HG02938 (cell line): ENCODE data around the gene PTAR1.

Source experiments
- ATAC-seq: cut with Tn5 transposase; IDR thresholded peaks from one replicate; pipeline ENCODE4 v1.9.1; 2021; ENCODE audit warnings: mild to moderate bottlenecking, moderate library complexity; ENCODE audit not compliant: unreplicated experiment

PTAR1 gene

DNA sequence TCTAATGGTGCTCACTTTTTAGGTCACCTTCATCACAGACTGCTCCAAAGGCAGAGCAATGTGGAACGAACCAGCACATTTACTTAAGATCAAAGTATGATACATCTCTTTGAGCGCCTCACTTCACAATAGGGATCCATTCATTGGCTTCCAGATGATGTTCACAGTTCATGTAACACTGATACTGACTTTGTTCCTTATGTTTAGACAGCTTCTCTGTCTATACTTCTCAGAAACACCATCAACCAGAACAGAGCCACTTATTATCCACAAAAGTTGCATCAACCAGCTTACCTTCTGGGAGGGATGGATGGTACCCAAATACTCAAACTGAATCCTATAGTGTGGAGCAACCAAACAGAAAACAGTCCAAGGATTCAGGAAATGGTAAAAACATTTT is 4.6 kb downstream of the PTAR1 start:
- ATAC-seq, result no peak

DNA sequence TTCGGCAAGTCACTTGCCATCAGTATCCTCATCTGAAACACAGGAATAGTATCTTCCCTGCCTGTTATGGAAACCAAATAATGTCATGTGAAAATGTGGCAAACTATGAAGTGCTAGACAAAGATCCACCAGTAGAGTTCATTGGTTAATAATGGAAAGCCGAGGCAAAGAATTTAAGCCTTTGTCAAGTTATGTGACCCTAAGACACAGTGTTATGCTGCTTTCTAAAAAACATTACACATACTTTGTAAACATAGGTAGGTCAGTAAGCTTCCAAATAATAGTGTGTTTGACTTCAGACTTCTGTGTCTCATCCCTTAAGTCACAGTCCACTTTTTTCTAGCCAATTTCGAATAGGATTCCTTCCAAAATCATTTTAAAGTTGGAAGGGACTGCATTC is 6.0 kb downstream of the PTAR1 start:
- ATAC-seq, result no peak

DNA sequence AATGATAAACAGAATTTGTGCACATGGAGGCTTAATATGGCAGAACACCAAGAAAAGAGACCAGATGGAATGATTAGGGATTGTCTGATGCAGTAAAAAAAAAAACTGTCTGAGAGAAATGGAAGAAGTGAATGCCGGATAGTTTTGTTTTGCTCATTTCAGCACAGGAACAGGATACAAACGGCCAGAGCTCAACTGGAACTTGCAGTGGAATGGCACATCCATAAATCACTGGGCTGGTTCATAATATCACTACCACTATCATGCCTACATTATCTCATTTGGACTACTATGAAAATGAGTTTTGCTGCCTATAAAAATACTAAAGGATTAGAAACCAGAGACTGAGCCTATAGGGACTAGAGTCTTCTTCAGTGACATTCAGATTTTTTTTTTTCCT is 9.7 kb downstream of the PTAR1 start:
- no peak for ATAC-seq

DNA sequence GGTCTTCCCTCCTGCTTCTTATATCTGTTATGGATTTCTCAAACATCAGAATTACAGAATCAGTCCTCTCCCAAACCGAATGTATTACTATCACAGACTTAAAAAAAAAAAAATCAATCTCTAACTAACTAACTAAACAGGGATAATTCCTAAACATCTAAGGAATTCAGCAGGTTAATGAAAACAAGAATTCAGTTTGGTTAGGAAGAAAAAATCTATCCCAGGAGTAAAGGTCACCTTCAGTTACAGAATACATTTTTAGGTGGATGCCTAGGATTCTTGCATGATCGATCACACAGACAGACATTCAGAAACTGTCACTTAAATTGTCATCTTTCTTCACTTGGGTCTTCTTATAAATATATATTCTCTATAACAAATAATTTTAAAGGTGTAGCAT is 11.5 kb downstream of the PTAR1 start:
- ATAC-seq, result no peak

DNA sequence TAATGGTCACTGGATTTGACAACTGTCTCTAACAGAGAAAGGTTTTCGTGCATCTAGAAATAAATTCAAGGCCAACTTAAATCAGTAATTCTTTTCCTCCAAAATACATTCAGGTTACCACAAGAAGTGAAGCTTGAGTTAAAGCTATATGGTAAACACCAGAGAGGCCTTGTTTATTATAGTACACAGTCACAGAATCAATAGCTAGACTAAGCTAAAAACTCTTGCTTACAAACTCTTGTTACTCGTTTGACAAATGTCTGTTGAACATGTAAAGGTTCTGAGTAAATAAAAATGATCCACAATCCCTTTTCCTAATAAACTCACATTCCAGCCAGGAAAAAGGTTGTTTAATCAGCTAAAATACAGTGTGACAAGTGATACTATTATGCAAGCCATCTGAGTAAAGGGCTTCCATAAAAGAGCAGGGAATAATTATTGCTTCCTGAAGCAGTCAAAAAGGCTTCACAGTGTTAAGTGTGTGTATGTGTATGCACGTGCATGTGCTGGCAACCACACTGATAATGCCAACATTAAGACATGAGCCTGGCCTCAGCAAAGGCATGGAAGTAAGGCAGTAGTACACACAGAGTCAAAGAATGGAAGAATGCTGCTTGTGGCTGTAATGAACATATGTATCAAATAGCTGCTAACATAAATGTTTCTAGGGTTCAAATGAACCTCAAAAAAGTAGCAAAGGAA is 12.8 kb downstream of the PTAR1 start:
- no peak for ATAC-seq

DNA sequence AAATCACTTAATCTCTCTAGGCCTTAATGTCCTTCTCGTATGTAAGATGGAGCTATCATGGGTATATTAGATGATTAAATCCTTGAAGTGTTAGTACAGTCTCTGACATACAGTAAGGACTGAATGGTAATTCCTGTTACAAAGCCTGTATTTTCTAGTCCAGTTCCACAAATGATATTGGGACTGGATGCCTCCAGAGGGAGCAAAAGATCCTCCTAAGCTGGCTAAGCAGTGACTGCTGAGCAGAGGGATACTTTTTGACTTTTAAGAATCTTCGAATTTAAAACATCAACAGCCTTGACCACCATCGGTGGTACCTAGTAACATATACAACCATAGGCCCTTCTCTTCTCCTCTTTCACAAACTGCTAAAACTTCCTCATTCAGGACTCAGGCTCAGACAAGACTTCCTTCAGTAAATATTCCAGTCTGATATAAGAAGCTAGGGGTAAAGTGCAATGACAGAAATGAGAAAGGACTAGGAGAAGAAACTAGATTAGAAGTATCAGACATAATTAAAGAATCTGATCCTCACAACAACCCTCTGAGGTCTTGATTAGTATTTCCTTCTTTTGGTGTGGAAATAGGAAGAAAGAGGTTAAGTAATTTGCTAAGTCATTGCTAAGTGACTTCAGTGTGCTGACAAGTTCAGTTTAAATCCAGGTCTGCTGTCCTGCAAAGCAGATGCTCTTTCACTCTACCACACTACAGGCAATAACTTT is 13.9 kb downstream of the PTAR1 start:
- ATAC-seq, result no peak

DNA sequence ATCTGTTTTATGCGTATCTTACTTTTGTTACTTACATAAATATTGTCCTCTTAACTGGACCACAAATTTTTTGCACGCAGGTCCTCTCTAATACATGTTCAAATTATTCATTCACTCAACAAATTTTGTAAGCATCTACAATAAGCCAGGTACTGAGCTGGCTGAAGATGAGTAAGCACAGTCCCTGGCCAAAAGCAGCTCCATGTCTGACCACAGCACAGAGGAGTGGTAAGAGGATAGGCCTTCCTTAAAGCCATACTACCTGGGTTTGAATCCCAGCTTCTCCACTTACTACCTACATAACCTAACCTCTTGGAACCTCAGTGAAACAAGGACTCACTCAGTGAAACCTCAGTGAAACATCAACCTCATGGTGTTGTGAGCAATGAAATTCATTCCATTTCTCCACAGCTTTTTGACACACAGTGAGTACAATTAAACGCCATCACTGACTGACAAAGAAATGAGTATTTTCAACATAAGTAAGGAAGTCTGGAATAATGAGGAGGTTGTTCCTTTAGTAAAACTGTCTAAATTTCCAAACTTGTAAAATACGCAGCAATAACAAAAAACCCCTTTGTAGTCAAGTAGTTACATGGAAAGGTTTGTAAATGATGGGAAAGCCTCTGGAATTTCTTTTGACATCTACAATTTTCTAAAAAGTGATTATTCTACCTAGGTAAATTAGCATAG is 15.0 kb downstream of the PTAR1 start:
- ATAC-seq, result no peak

DNA sequence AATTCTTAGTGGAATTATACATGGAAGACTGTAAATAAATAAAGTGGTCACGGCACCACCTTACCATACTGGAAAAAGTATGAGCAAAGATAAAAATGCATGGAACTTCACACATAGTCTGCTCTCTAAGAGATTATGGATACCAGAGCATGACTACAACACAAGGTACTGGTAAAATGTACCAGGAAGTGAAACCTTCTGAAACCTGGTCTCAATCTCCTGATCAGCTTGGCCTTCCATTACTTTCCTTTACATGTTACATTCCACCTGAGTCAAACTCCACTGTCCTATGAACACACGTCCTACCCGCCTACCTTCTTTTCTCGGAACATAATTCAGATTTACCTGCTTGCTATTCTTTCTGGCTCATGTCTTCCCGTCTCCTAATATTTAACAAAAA is 15.9 kb downstream of the PTAR1 start:
- ATAC-seq, result no peak

DNA sequence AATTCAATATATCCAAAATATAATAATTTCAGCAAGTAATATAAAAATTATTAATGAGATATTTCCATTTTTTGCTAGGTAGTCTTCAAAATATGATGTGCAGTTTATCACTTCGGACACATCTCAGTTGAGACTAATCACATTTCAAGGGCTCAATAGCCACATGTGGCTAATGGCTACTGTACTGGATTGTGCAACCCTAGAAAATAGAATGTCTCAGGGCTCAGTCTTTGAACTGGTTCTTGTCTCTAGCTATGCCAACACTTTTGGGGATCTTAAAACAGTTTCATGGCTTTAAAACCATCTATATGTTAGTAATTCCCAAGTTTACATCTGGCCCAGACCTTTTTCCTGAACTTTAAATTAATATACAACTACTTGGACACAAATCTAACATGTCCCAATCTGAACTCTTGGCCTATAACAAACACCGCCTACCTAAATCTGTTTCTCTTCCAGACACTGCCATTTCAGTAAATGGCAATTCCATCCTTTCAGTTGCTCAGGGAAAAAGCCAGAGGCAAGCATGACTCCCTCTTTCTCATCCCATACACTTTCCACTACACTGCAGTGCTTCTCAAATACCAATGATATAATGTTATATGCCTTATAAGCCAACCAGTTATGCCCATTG is 18.8 kb downstream of the PTAR1 start:
- ATAC-seq, result no peak

DNA sequence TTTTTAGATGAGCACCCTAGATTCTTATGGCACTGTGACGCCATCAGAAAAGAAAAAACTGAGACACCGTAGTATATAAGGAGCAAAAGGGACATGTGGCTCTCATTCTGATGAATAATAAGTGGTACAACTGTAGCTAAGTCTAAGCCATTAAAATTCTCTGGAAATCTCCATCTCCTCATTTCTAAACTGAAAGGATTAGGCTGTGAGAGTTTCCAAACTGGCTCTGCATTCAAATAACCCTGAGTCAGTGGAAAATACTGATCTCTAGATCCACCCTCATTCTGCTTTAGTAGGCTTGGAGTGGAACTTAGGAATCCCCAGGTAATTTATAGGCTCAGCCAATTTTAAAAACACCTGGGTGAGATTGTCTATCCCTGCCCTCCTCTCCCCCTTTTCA is 28.5 kb downstream of the PTAR1 start:
- no peak for ATAC-seq

DNA sequence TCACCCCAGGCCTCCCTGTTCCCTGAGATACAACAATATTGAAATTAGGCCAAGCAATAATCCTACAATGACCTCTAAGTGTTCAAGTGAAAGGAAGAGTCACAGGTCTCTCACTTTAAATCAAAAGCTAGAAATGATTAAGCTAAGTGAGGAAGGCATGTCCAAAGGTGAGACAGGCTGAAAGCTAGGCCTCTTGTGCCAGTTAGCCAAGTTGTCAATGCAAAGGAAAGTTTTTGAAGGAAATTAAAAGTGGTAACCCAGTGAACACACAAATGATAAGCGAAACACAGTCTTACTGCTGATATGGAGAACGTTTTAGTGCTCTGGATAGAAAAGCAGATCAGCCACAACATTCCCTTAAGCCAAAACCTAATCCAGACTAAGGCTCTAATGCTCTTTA is 39.8 kb downstream of the PTAR1 start:
- no peak for ATAC-seq

DNA sequence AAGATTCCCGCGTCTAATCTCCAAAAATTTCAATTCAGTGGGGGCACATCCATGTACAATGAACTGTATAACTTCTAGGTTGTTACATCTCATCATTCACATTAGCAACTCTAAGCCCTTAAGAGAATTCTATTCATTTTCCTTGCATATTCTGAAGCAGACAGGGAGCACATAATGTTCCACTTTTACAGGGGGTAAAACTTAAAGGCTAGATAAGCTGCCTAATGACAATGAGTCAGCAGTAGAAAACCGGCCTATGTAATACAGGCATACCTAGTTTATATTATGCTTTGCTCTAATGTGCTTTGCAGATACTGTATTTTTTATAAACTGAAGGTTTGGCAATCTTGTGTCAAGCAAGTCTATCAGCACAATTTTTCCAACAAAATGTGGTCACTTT is 40.4 kb downstream of the PTAR1 start:
- ATAC-seq, result no peak

DNA sequence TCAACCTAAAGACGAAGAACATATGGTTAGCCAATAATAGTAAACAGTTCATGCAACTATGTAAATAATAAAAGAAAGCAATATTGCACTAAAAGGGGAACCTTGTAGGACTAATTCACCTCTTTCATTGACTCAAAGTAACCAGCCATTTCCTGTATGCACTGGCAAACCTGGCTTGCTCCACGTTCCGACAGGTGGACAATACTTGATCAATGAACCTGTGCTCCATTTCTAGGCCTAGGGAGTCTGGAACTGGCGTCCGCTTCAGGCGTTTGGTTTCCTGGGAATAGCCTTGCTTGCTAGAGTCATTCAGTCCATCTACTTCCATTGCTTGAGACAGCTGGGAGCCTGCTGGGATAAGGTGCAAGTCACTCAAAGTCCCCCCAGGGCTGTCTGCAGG is 41.6 kb downstream of the PTAR1 start:
- no peak for ATAC-seq

DNA sequence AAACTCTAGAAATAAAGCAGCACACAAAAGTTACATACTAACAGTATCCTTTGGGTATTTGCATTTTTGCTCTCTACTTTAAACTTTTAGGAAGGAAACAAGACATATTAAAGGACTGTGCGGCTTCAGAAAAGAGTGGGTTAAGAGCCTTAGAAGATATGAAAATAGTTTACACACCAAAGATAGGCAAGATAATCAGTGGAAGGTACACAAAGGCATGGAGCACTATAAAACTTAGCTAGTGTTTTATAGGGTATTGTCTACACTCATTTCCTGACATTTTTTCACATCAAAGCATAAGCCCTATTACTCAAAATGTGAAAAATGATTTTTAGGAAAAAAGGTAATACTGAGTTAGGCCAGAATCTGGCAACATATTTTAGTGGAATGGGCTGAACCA is 44.0 kb downstream of the PTAR1 start:
- no peak for ATAC-seq

DNA sequence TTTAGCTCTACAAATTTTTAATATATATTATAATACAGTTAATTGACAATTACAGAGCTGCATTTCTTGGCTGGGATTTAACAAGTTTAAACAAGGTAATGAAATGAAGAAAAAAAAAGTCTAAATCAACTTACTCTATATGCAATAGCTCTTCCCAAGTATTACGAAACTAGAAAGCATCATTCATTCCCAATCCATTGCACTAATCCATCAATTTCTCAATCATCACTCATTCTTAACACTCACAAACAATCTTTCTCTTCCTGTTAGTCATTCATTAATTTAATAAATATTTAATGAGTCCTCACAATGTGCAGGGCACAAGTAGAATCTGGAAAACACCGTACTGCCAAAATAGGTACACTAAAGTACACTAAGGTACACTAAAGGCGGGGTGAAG is 44.7 kb downstream of the PTAR1 start:
- ATAC-seq, result no peak

DNA sequence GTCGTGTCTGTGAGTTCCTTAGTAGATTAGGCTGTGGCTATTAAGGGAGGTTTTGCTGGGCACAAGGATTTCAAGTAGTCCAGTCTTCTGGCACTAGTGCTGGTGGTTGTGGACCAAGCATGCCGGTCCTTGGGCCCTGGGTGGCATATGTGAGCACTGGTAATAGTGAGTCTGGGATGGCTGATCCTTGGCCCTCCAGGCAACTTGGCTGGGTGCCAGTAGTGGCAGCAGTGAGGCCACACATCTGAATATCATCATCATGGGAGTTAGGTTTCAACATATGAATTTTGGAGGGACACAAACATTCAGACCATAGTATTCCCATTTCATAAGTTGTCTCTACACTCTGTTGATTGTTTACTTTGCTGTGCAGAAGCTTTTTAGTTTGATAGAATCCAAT is 62.3 kb downstream of the PTAR1 start:
- no peak for ATAC-seq

DNA sequence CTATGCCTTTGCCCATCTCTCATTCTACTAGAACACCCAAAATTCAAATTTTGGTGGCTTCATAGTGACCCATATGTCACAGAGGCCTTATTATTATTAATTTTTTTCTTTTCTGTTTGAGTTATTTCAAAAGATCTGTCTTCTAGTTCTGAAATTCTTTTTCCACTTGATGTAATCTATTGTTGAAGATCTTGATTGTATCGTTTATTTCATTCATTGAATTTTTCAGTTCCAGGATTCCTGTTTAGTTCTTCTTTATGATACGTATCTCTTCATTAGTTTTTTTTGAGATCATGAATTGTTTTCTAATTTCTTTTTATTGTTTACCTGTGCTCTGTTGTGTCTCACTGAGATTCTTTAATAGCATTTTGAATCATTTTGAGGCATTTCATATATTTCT is 63.0 kb downstream of the PTAR1 start:
- ATAC-seq, result no peak

DNA sequence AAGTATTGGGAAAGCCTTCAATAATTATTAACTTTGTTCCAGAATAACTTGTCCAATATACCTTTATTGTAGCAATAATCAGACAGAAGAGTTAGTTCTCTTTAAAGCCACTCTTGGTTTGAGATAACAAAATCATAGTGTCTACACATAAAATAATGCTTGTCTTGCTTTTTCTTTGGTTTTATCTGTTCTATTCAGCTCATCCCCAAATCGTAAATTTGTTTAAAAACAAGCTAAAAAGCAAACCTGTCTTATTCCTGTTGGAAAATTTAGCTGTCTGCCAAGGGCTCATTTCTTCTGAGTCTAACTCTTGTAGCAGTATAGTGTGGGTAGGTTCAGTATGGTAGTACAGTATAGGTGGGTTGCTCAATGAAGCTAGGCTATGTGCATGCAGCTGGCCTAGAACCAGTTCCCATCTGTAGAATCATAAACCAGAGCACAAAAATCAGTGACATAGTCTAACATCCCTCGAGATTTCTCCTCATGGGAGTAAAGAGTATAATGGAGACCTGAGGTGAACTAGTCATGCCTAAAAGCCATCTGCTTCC is 69.7 kb downstream of the PTAR1 start:
- ATAC-seq, result no peak

DNA sequence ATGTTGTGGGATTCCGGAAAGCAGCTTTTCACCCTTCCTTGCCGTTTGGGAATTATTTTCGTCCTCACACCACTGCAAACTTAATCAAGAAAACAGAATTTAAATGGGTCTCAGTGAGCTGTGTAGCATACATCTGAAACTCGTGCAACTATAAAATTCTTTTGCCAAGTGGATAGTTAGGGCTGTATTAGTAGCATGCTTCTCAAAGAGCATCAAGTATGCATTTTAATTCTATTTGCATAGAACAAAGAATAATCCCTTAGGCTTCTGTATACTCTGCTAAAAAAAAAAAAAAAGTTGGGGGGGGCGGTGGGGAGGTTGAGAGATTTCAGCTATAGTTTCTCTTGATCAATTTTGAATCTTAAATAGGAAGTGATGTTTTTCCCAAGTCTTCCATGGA is 75.9 kb downstream of the PTAR1 start:
- no peak for ATAC-seq

DNA sequence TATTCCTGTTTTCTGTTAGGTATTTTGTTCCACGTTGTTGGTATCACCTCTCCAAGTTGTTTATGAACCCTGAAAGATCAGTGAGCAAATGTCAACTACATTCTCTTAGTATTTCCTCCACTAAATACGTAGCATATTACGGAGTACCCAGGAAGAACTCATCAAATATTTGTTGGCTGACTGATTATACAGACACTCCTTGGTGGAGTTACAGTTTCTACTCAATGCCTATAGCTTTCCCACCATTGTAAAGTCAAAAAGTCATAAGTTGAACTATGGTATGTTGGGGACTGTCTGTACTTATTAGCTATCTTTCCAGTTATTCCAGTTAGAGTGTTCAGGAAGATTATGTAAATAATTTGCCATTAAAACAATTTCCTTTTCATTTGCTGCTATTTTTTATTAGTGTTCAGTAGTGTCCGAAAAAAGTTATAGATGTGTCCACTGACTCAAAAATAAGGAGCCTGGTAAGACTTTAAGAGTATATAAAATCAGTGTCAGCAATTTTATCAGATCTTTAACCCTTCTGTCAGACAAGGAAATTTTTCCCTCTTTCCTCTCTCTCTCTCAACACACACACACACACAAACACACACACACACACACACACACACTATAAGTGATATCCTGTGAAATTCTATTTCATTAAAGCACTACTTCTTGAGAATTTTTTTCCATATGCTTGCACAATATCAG is 80.8 kb downstream of the PTAR1 start:
- no peak for ATAC-seq

DNA sequence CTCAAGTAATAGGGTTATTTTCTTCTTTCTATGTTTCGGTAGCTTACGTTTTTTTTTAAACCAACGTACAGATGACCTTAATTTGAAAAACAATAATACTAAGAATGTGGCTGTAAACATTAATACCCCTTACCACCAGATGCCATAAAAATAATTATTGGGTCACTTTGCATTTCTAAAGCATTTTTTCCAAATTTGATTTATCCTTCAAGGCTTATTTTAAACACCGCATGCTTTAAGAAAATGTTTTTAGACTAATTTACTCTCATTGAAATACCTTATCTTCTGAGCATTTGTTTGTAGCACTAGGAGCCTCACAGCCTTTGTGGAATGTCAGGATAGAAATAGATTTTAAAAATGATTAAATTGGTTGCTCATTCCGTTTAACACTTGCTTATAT is 81.9 kb downstream of the PTAR1 start:
- ATAC-seq, result no peak
